Measurements from ENCODE around the gene GLYATL3. TPM values are rescaled to one million over a fixed set of nuclear protein-coding genes. Genes with fewer than 3 reads are reported as not detected.

The GLYATL3 gene
- total and polyA plus RNA-seq, 10 of the 15 experiments (the other 5 are each of a cell fraction or from before 2014, with no cell fraction given): not detected

GRCh38 chr6:49462927-49463611 lies 36.7 kb upstream of the GLYATL3 start, which contains the start of the genes CENPQ and MMUT (continued):
- TF ChIP-seq NRF1 (conservative IDR thresholded peaks at IDR 0.05; ENCODE audit: low read depth, low read length) (no peak), SPI1 (IDR thresholded peaks at IDR 0.05; ENCODE audit: borderline replicate concordance, insufficient read depth, low read depth, low read length) (peak; percentile 69), RFX5 (IDR thresholded peaks at IDR 0.05; ENCODE audit: low read depth, low read length) (peak; percentile 65; the same call in 1 of the 2 replicates), ESRRA (IDR thresholded peaks at IDR 0.05; ENCODE audit: low read length) (no peak), CBX5 (IDR thresholded peaks at IDR 0.05; ENCODE audit: low read depth) (0 out of 2 replicates have a peak, but pooled peaks have one; percentile 30), FOS (IDR thresholded peaks at IDR 0.05; ENCODE audit: borderline replicate concordance, extremely low read depth, insufficient read length) (no peak), RB1 (IDR thresholded peaks at IDR 0.05; ENCODE audit: borderline replicate concordance) (peak; percentile 80; the same call in 1 of the 2 replicates), ZBTB40 (IDR thresholded peaks at IDR 0.05; ENCODE audit: borderline replicate concordance) (peak; percentile 95), EP300 (IDR thresholded peaks at IDR 0.05; ENCODE audit: borderline replicate concordance in 1 of 2, control insufficient read depth in 1 of 2, low read depth in 2 of 2, low read length in 2 of 2) (peak in 1 of 2 experiments; percentile 5; a peak in 1 of 4 replicates), NFIC (IDR thresholded peaks at IDR 0.05; ENCODE audit: low read depth, low read length) (0 out of 2 replicates have a peak, but pooled peaks have one; percentile 46), JUNB (IDR thresholded peaks at IDR 0.05) (no peak), ZNF207 (IDR thresholded peaks at IDR 0.05; ENCODE audit: borderline replicate concordance) (no peak; the same call in 1 of the 2 replicates), EZH2 (IDR thresholded peaks at IDR 0.05; ENCODE audit: borderline replicate concordance, control insufficient read depth, low read depth, low read length) (no peak), MAX (IDR thresholded peaks at IDR 0.05; ENCODE audit: low read depth, low read length) (peak; percentile 72; the same call in 1 of the 2 replicates), ATF3 (IDR thresholded peaks at IDR 0.05; ENCODE audit: borderline replicate concordance, extremely low read depth, low read depth, low read length) (peak; percentile 73; the same call in 1 of the 2 replicates), CEBPZ (IDR thresholded peaks at IDR 0.05; ENCODE audit: low read depth, low read length) (no peak), SRF (IDR thresholded peaks at IDR 0.05; ENCODE audit: low read depth in 2 of 2, low read length in 2 of 2) (peak in 1 of 2 experiments; percentile 83; a peak in 1 of 4 replicates), PKNOX1 (IDR thresholded peaks at IDR 0.05) (peak; percentile 81), POU2F2 (IDR thresholded peaks at IDR 0.05; ENCODE audit: borderline replicate concordance, low read depth, low read length) (peak; percentile 67; the same call in 2 of the 3 replicates)
